ENCODE results near the gene CLASP1. TPM values are rescaled to one million over a fixed set of nuclear protein-coding genes. Genes with fewer than 3 reads are reported as not detected.
"Not testable (repeated sequence)": the region's sequence is repeated elsewhere in the genome, so short reads cannot be mapped to it uniquely, and the experiment has no call there.

Gene CLASP1
- total and polyA plus RNA-seq, 4 donors, result 7.5 to 50.0 (median 21.9) TPM

DNA sequence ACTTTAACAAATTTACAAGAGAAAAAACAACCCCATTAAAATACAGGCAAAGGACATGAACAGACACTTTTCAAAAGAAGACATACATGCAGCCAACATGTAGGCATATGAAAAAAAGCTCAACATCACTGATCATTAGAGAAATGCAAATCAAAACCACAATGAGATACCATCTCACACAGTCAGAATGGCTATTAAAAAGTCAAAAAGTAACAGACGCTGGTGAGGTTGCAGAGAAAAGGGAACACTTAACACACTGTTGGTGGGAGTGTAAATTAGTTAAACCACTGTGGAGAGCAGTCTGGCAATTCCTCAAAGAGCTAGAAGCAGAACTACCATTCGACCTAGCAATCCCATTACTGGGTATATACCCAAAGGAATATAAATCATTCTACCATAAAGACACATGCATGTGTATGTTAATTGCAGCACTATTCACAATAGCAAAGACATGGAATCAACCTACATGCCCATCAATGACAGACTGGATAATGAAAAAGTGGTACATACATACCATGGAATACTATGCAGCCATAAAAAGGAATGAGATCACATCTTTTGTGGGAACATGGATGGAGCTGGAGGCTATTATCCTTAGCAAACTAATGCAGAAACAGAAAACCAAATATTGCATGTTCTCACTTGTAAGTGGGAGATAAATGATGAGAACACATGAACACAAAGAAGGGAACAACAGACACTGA lies 96.6 kb downstream of the CLASP1 start:
- WGBS, result 89% methylated on average over 2 of the region's 2 CpGs

DNA sequence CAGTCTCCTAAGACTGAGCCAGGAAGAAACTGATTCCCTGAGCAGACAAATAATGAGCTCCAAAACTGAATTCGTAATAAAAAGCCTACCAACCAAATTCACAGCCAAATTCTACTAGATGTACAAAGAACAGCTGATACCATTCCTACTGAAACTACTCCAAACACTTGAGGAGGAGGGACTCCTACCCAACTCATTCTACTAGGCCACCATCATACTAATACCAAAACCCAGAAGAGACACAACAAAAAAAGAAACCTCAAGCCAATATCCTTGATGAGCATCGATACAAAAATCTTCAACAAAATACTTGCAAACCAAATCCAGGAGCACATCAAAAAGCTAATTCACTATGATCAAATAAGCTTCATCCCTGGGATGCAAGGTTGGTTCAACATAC lies 98.6 kb downstream of the CLASP1 start:
- WGBS, result 90% methylated on average over 2 of the region's 2 CpGs
- no peaks in the 10 kb centered on the region for H3K4me1 ChIP-seq (ENCODE audit: control insufficient read depth in 4 of 4, insufficient read depth in 4 of 4, low read length in 3 of 4)
- no peaks in the 10 kb centered on the region for H3K27me3 ChIP-seq (ENCODE audit: control insufficient read depth in 4 of 4, insufficient read depth in 4 of 4, low read length in 3 of 4)
- no peak overlapping the region for H3K27ac ChIP-seq (ENCODE audit: low read depth in 1 of 2, low read length in 2 of 2)
- no peak for DNase-seq (ENCODE audit: low spot score)
- H3K36me3 ChIP-seq (ENCODE audit: control insufficient read depth in 4 of 4, insufficient read depth in 3 of 4, low read depth in 1 of 4, low read length in 3 of 4), result no peaks in the 10 kb centered on the region
- no peak overlapping the region for H3K9ac ChIP-seq (ENCODE audit: low read depth in 1 of 2, low read length in 2 of 2)
- no peaks in the 10 kb centered on the region for H3K9me3 ChIP-seq (ENCODE audit: control insufficient read depth in 4 of 4, low read length in 3 of 4)
- H3K4me3 ChIP-seq (ENCODE audit: low read depth in 1 of 3, low read length in 3 of 3), result no peak overlapping the region
- TF ChIP-seq RXRA (IDR thresholded peaks at IDR 0.05) (no peak), FOXA1 (IDR thresholded peaks at IDR 0.05) (no peak), YY1 (IDR thresholded peaks at IDR 0.05) (no peak)

More for the DNA sequence above, 96.6 kb downstream of the CLASP1 start:
- DNase-seq (ENCODE audit: low spot score); H3K27ac ChIP-seq (ENCODE audit: low read depth in 1 of 2, low read length in 2 of 2); H3K4me1 ChIP-seq (ENCODE audit: control insufficient read depth in 4 of 4, insufficient read depth in 4 of 4, low read length in 3 of 4); H3K9ac ChIP-seq (ENCODE audit: low read depth in 1 of 2, low read length in 2 of 2); H3K36me3 ChIP-seq (ENCODE audit: control insufficient read depth in 4 of 4, insufficient read depth in 3 of 4, low read depth in 1 of 4, low read length in 3 of 4); H3K4me3 ChIP-seq (ENCODE audit: low read depth in 1 of 3, low read length in 3 of 3); H3K27me3 ChIP-seq (ENCODE audit: control insufficient read depth in 4 of 4, insufficient read depth in 4 of 4, low read length in 3 of 4); H3K9me3 ChIP-seq (ENCODE audit: control insufficient read depth in 4 of 4, low read length in 3 of 4): not testable (repeated sequence)

DNA sequence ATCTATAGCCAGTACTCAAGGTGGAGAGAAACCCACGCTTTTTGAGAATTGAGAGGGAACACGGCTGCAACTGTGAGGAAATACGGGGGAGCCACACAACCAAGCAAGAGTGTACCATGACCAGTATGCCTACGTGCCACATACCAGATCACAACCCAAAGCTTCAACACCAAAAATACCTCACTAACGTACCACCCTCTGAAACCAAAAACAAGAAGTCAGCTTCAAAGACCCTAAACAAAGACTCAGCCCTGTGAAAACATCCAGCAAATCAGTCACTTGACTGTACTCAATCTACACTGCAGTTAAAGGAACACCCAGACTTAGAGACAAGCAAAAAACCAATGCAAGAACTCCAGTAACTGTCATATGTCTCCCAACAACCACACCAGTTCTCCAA lies 101.6 kb downstream of the CLASP1 start:
- H3K27ac ChIP-seq (ENCODE audit: low read depth in 1 of 2, low read length in 2 of 2), result no peak overlapping the region
- WGBS, result 96% methylated on average over 5 of the region's 5 CpGs
- no peak overlapping the region for H3K4me3 ChIP-seq (ENCODE audit: low read depth in 1 of 3, low read length in 3 of 3)
- no peak for DNase-seq (ENCODE audit: low spot score)
- H3K36me3 ChIP-seq (ENCODE audit: control insufficient read depth in 4 of 4, insufficient read depth in 3 of 4, low read depth in 1 of 4, low read length in 3 of 4), result no peaks in the 10 kb centered on the region
- no peak overlapping the region for H3K9ac ChIP-seq (ENCODE audit: low read depth in 1 of 2, low read length in 2 of 2)
- no peak for TF ChIP-seq FOXA1 (IDR thresholded peaks at IDR 0.05)
- TF ChIP-seq HNF4A (conservative IDR thresholded peaks at IDR 0.05), result no peak
- TF ChIP-seq, protein P1, sequence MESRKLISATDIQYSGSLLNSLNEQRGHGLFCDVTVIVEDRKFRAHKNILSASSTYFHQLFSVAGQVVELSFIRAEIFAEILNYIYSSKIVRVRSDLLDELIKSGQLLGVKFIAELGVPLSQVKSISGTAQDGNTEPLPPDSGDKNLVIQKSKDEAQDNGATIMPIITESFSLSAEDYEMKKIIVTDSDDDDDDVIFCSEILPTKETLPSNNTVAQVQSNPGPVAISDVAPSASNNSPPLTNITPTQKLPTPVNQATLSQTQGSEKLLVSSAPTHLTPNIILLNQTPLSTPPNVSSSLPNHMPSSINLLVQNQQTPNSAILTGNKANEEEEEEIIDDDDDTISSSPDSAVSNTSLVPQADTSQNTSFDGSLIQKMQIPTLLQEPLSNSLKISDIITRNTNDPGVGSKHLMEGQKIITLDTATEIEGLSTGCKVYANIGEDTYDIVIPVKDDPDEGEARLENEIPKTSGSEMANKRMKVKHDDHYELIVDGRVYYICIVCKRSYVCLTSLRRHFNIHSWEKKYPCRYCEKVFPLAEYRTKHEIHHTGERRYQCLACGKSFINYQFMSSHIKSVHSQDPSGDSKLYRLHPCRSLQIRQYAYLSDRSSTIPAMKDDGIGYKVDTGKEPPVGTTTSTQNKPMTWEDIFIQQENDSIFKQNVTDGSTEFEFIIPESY (IDR thresholded peaks at IDR 0.05), result no peak
- no peak for TF ChIP-seq JUND (IDR thresholded peaks at IDR 0.05)
- TF ChIP-seq SP1 (IDR thresholded peaks at IDR 0.05), result no peak
- TF ChIP-seq FOXA2 (IDR thresholded peaks at IDR 0.05), result no peak
- TF ChIP-seq RXRA (IDR thresholded peaks at IDR 0.05), result no peak
- TF ChIP-seq TAF1 (conservative IDR thresholded peaks at IDR 0.05), result no peak
- TF ChIP-seq, protein P2, sequence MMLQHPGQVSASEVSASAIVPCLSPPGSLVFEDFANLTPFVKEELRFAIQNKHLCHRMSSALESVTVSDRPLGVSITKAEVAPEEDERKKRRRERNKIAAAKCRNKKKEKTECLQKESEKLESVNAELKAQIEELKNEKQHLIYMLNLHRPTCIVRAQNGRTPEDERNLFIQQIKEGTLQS (IDR thresholded peaks at IDR 0.05), result no peak
- TF ChIP-seq NR2F2 (IDR thresholded peaks at IDR 0.05), result no peak
- TF ChIP-seq MAX (IDR thresholded peaks at IDR 0.05), result no peak
- no peaks in the 10 kb centered on the region for H3K27me3 ChIP-seq (ENCODE audit: control insufficient read depth in 4 of 4, insufficient read depth in 4 of 4, low read length in 3 of 4)
- no peaks in the 10 kb centered on the region for H3K4me1 ChIP-seq (ENCODE audit: control insufficient read depth in 4 of 4, insufficient read depth in 4 of 4, low read length in 3 of 4)
- no peaks in the 10 kb centered on the region for H3K9me3 ChIP-seq (ENCODE audit: control insufficient read depth in 4 of 4, low read length in 3 of 4)

GRCh38 chr2:121545913-121546312 lies 103.3 kb downstream of the CLASP1 start:
- Histone ChIP-seq H3K4me3 (ENCODE audit: low read depth in 1 of 3, low read length in 3 of 3) (no peak overlapping the region), H3K9ac (ENCODE audit: low read depth in 1 of 2, low read length in 2 of 2) (no peak overlapping the region), H3K27ac (ENCODE audit: low read depth in 1 of 2, low read length in 2 of 2) (no peak overlapping the region), H3K27me3 (ENCODE audit: control insufficient read depth in 4 of 4, insufficient read depth in 4 of 4, low read length in 3 of 4) (no peaks in the 10 kb centered on the region), H3K4me1 (ENCODE audit: control insufficient read depth in 4 of 4, insufficient read depth in 4 of 4, low read length in 3 of 4) (no peaks in the 10 kb centered on the region), H3K36me3 (ENCODE audit: control insufficient read depth in 4 of 4, insufficient read depth in 3 of 4, low read depth in 1 of 4, low read length in 3 of 4) (no peaks in the 10 kb centered on the region), H3K9me3 (ENCODE audit: control insufficient read depth in 4 of 4, low read length in 3 of 4) (no peaks in the 10 kb centered on the region)
- WGBS, result 95% methylated on average over 2 of the region's 2 CpGs
- TF ChIP-seq, protein P1 (IDR thresholded peaks at IDR 0.05), result no peak
- TF ChIP-seq, protein P2 (IDR thresholded peaks at IDR 0.05), result no peak
- TF ChIP-seq NR2F2 (IDR thresholded peaks at IDR 0.05) (no peak), MAX (IDR thresholded peaks at IDR 0.05) (no peak), HNF4A (conservative IDR thresholded peaks at IDR 0.05) (no peak), FOXA2 (IDR thresholded peaks at IDR 0.05) (no peak), REST (IDR thresholded peaks at IDR 0.05) (no peak)
- no peak for DNase-seq (ENCODE audit: low spot score)
